ENCODE measurements around the gene COX10.

- TF ChIP-seq CTCF (IDR thresholded peaks at IDR 0.05): no peak
- no peak for TF ChIP-seq POLR2A (IDR thresholded peaks at IDR 0.05)
Observed at GRCh38 chr17:14057591-14057990, 11.7 kb upstream of the COX10 start.
